22Rv1 (cell line): ENCODE results near the gene MRPS5.

Experiments used
- ZFX ChIP-seq: fragments of 450-650 bp; IDR thresholded peaks from 2 replicates; pipeline ENCODE4 v1.6.1; 2017; ENCODE audit warnings: antibody characterized with exemption, borderline replicate concordance
- TF ChIP-seq, protein P1 (sequence below): fragments of 450-650 bp; IDR thresholded peaks from 2 replicates; pipeline ENCODE4 v1.5.1; 2017; ENCODE audit warnings: mild to moderate bottlenecking

DNA sequence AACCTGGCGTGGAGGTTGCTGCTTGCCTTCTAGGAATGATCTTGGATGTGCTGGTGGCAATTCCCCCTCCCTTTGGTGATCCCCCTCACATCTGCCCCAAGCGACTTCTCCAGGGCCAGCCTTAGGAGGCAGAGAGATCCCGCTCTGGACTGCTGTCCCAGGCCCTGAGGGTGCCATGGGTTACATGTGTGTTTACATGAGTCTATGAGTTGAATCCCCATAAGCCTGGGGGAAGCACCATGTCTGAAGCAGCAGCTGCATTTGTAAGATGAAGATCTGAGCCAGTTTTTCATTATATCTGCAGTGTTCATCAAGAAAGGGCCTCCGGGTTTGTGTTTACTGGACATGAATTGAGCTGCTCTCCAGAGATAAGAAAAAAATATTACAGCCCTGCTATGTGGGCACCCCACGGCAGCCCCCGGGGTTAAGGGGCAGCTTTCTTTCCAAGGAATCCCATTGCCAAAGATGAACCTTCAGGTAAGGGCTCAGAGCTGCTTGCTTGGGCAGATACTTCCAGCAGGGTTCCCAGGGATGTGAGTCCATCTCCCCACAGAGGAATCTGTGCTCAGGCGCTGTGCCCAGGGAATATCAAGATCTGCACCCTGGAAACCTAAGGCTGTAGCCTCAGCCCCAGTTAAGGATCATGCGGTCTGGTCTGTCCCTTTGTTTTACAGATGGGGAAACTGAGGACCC lies 46.0 kb downstream of the MRPS5 start:
- TF ChIP-seq, protein P1, sequence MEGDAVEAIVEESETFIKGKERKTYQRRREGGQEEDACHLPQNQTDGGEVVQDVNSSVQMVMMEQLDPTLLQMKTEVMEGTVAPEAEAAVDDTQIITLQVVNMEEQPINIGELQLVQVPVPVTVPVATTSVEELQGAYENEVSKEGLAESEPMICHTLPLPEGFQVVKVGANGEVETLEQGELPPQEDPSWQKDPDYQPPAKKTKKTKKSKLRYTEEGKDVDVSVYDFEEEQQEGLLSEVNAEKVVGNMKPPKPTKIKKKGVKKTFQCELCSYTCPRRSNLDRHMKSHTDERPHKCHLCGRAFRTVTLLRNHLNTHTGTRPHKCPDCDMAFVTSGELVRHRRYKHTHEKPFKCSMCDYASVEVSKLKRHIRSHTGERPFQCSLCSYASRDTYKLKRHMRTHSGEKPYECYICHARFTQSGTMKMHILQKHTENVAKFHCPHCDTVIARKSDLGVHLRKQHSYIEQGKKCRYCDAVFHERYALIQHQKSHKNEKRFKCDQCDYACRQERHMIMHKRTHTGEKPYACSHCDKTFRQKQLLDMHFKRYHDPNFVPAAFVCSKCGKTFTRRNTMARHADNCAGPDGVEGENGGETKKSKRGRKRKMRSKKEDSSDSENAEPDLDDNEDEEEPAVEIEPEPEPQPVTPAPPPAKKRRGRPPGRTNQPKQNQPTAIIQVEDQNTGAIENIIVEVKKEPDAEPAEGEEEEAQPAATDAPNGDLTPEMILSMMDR = no peak
- no peak for TF ChIP-seq ZFX
